Measurements from ENCODE around the gene FAM222A.

DNA sequence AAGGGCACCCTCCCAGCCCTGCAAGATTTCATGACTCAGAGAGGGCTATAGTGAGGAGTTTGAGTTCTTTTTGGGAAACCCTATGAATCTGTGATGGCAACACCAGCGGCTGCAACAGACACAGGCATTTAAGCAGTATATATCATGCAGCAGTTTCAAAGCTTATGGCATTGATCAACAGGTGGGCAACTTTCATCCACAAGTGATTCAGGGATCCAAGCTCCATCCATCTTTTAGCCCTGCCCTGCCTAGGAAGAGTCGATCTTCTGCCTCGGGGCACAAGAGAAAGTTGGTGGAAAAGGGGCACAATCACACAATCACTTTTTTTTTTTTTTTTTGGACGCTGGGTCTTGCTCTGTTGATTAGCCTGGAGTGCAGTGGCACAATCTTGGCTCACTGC is 8.3 kb upstream of the FAM222A start:
- TF ChIP-seq, protein P1, sequence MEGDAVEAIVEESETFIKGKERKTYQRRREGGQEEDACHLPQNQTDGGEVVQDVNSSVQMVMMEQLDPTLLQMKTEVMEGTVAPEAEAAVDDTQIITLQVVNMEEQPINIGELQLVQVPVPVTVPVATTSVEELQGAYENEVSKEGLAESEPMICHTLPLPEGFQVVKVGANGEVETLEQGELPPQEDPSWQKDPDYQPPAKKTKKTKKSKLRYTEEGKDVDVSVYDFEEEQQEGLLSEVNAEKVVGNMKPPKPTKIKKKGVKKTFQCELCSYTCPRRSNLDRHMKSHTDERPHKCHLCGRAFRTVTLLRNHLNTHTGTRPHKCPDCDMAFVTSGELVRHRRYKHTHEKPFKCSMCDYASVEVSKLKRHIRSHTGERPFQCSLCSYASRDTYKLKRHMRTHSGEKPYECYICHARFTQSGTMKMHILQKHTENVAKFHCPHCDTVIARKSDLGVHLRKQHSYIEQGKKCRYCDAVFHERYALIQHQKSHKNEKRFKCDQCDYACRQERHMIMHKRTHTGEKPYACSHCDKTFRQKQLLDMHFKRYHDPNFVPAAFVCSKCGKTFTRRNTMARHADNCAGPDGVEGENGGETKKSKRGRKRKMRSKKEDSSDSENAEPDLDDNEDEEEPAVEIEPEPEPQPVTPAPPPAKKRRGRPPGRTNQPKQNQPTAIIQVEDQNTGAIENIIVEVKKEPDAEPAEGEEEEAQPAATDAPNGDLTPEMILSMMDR (IDR thresholded peaks at IDR 0.05; ENCODE audit: insufficient read depth, low read length, poor library complexity, severe bottlenecking): no peak
- TF ChIP-seq EZH2phosphoT487 (conservative IDR thresholded peaks at IDR 0.05; ENCODE audit: low read length): no peak

Data from SU-DHL-6 (cell line).